H1 (cell line): ENCODE results near the gene PEX5L. TPM values are rescaled to one million over a fixed set of nuclear protein-coding genes. Genes with fewer than 3 reads are reported as not detected.

ENCODE experiments used
- CTCF ChIA-PET: fragments of 300-600 bp; sonication (Branson Sonifier 250); formaldehyde crosslinking; loops from one replicate; lab custom pipeline; 2021; ENCODE audit not compliant: partially characterized antibody; lab: Charles Lee
- POLR2A ChIA-PET: fragments of 300-600 bp; sonication (Branson Sonifier 250); formaldehyde crosslinking; loops from one replicate; lab custom pipeline; 2021; ENCODE audit warnings: inconsistent platforms; ENCODE audit not compliant: partially characterized antibody; lab: Charles Lee
- DNase-seq, 2 experiments: peaks; one replicate each; pipeline versions ENCODE4 v3.0.0 to v3.0.0-alpha.2; 2010 to 2022; ENCODE audit warnings: low spot score in 2 of 2, low read depth in 1 of 2, mixed read lengths in 1 of 2
- FAIRE-seq: peaks from 2 replicates; lab custom pipeline; 2011; peaks lifted over from hg19 to GRCh38; lab: Jason Lieb, UNC
- H2AFZ ChIP-seq: 2 replicates; pipeline ENCODE4 v1.8.1; 2012; ENCODE audit warnings: low read length, inconsistent platforms
- H2AK5ac ChIP-seq: 2 replicates; pipeline ENCODE4 v1.6.1; 2013; ENCODE audit warnings: low read depth, low read length
- H2BK120ac ChIP-seq: replicated peaks from 2 replicates; pipeline ENCODE3; 2013; ENCODE audit warnings: low read depth, low read length, inconsistent platforms
- H2BK12ac ChIP-seq: 2 replicates; pipeline ENCODE4 v1.6.1; 2013; ENCODE audit warnings: low read depth, low read length
- H2BK15ac ChIP-seq: 2 replicates; pipeline ENCODE4 v1.6.1; 2013; ENCODE audit warnings: low read length
- H2BK20ac ChIP-seq: 2 replicates; pipeline ENCODE4 v1.6.1; 2013; ENCODE audit warnings: low read length
- H2BK5ac ChIP-seq: 2 replicates; pipeline ENCODE4 v1.6.1; 2013; ENCODE audit warnings: low read depth, low read length
- H3K14ac ChIP-seq: 2 replicates; pipeline ENCODE4 v1.6.1; 2013; ENCODE audit warnings: inconsistent platforms; ENCODE audit not compliant: insufficient read length
- H3K18ac ChIP-seq: 2 replicates; pipeline ENCODE4 v1.6.1; 2013; ENCODE audit warnings: low read length; ENCODE audit errors: extremely low read depth
- H3K23ac ChIP-seq: 2 replicates; pipeline ENCODE4 v1.6.1; 2013; ENCODE audit warnings: inconsistent platforms; ENCODE audit not compliant: insufficient read length
- H3K23me2 ChIP-seq: 2 replicates; pipeline ENCODE4 v1.6.1; 2013; ENCODE audit warnings: low read depth, low read length
- H3K27ac ChIP-seq: 2 replicates; pipeline ENCODE4 v1.6.1; 2011; ENCODE audit warnings: low read depth, low read length, inconsistent platforms
- H3K27me3 ChIP-seq, 4 experiments: replicated peaks in 1 of 4; 1 replicate in 1 of 4; 2 replicates in 3 of 4; pipeline versions ENCODE4 v1.6.1 to v1.8.1; 2011 to 2013; ENCODE audit warnings: low read length in 3 of 4, mild to moderate bottlenecking in 3 of 4, inconsistent platforms in 2 of 4, mixed read lengths in 2 of 4, moderate library complexity in 1 of 4; ENCODE audit not compliant: control insufficient read depth in 3 of 4, insufficient read depth in 3 of 4; ENCODE audit errors: extremely low read depth in 1 of 4
- H3K36me3 ChIP-seq, 4 experiments: 2 replicates each; pipeline versions ENCODE4 v1.6.1 to v1.8.1; 2011 to 2013; ENCODE audit warnings: mild to moderate bottlenecking in 4 of 4, low read length in 3 of 4, moderate library complexity in 2 of 4, control low read depth in 1 of 4, inconsistent platforms in 1 of 4; ENCODE audit not compliant: insufficient read depth in 4 of 4, control insufficient read depth in 2 of 4
- H3K4ac ChIP-seq: replicated peaks from 2 replicates; pipeline ENCODE3; 2013; ENCODE audit warnings: low read length, low read depth, mixed read lengths, inconsistent platforms; ENCODE audit not compliant: insufficient read length
- H3K4me1 ChIP-seq, 4 experiments: replicated peaks in 1 of 4; 1 replicate in 1 of 4; 2 replicates in 3 of 4; pipeline versions ENCODE4 v1.6.1 to v1.8.1; 2011 to 2013; ENCODE audit warnings: low read length in 3 of 4, inconsistent platforms in 2 of 4, mixed read lengths in 1 of 4; ENCODE audit not compliant: insufficient read depth in 4 of 4, control insufficient read depth in 3 of 4
- H3K4me2 ChIP-seq, 2 experiments: 2 replicates each; pipeline versions ENCODE4 v1.6.1 to v1.8.1; 2011 to 2013; ENCODE audit warnings: low read depth in 2 of 2, low read length in 2 of 2, control low read depth in 1 of 2, inconsistent platforms in 1 of 2, mild to moderate bottlenecking in 1 of 2; ENCODE audit not compliant: insufficient read depth in 1 of 2
- H3K4me3 ChIP-seq, 4 experiments: fragments of 200-600, 300-600 bp in 1 of 4; sonication (generic), shearing (Covaris generic), sonication (Bioruptor Twin) in 1 of 4; 2 replicates each; pipeline versions ENCODE4 v1.5.1 to v1.8.1; 2011 to 2016; ENCODE audit warnings: low read length in 4 of 4, low read depth in 3 of 4, control low read depth in 2 of 4, inconsistent platforms in 2 of 4, mild to moderate bottlenecking in 2 of 4, mixed read lengths in 1 of 4, moderate library complexity in 1 of 4; ENCODE audit not compliant: insufficient read depth in 2 of 4; ENCODE audit errors: extremely low read depth in 1 of 4
- H3K56ac ChIP-seq: replicated peaks from 2 replicates; pipeline ENCODE3; 2013; ENCODE audit warnings: low read depth, mild to moderate bottlenecking, mixed read lengths, low read length, inconsistent platforms; ENCODE audit not compliant: insufficient read length
- H3K79me1 ChIP-seq: 2 replicates; pipeline ENCODE4 v1.6.1; 2013; ENCODE audit warnings: low read depth, low read length, control low read depth
- H3K79me2 ChIP-seq, 2 experiments: 2 replicates each; pipeline versions ENCODE4 v1.6.1 to v1.8.1; 2012 to 2013; ENCODE audit warnings: low read length in 2 of 2, mild to moderate bottlenecking in 2 of 2, inconsistent platforms in 1 of 2; ENCODE audit not compliant: insufficient read depth in 2 of 2, control insufficient read depth in 1 of 2
- H3K9ac ChIP-seq, 4 experiments: replicated peaks in 1 of 4; 1 replicate in 1 of 4; 2 replicates in 3 of 4; pipeline versions ENCODE4 v1.6.1 to v1.8.1; 2011 to 2013; ENCODE audit warnings: low read depth in 3 of 4, low read length in 3 of 4, control low read depth in 2 of 4, mild to moderate bottlenecking in 2 of 4, moderate library complexity in 2 of 4, inconsistent platforms in 1 of 4; ENCODE audit errors: extremely low read depth in 1 of 4
- H3K9me3 ChIP-seq, 2 experiments: 2 replicates each; pipeline versions ENCODE4 v1.6.1 to v1.8.1; 2012 to 2013; ENCODE audit warnings: mild to moderate bottlenecking in 2 of 2, moderate library complexity in 2 of 2, control low read depth in 1 of 2, inconsistent platforms in 1 of 2, low read depth in 1 of 2, low read length in 1 of 2, mixed read lengths in 1 of 2; ENCODE audit not compliant: insufficient read depth in 2 of 2
- H4K20me1 ChIP-seq, 2 experiments: replicated peaks in 1 of 2; 2 replicates each; pipeline versions ENCODE3 to v1.8.1; 2011 to 2013; ENCODE audit warnings: inconsistent platforms in 2 of 2, low read length in 2 of 2, mild to moderate bottlenecking in 1 of 2; ENCODE audit not compliant: insufficient read depth in 2 of 2, control insufficient read depth in 1 of 2
- H4K5ac ChIP-seq: 2 replicates; pipeline ENCODE4 v1.6.1; 2013; ENCODE audit warnings: low read length, low read depth, mixed read lengths, inconsistent platforms; ENCODE audit not compliant: insufficient read length
- H4K8ac ChIP-seq: 2 replicates; pipeline ENCODE4 v1.8.0; 2013; ENCODE audit warnings: mild to moderate bottlenecking, moderate library complexity, low read length, inconsistent platforms; ENCODE audit not compliant: insufficient read depth; ENCODE audit errors: extremely low read depth
- H4K91ac ChIP-seq: replicated peaks from 2 replicates; pipeline ENCODE3; 2013; ENCODE audit warnings: low read length, mixed read lengths, inconsistent platforms; ENCODE audit not compliant: insufficient read length
- CBX8 ChIP-seq: fragments of 300-800, 300-1000 bp; sonication (generic); IDR thresholded peaks from 2 replicates; pipeline ENCODE4 v1.7.1; 2016; ENCODE audit warnings: low read depth, low read length, borderline replicate concordance
- CTBP2 ChIP-seq: IDR thresholded peaks from 2 replicates; pipeline ENCODE4 v1.7.0; 2011; ENCODE audit warnings: borderline replicate concordance, mild to moderate bottlenecking, moderate library complexity, mixed read lengths, low read length; ENCODE audit not compliant: insufficient read depth, insufficient read length
- RBBP5 ChIP-seq: IDR thresholded peaks from 2 replicates; pipeline ENCODE4 v1.7.1; 2012; ENCODE audit warnings: low read depth, mild to moderate bottlenecking, inconsistent platforms, low read length, moderate library complexity, borderline replicate concordance
- RNF2 ChIP-seq: fragments of 200-900, 300-1000 bp; sonication (generic); IDR thresholded peaks from 2 replicates; pipeline ENCODE4 v1.7.1; 2016; ENCODE audit warnings: borderline replicate concordance, low read depth, mild to moderate bottlenecking, antibody characterized with exemption, low read length; ENCODE audit not compliant: poor library complexity, severe bottlenecking; ENCODE audit errors: missing control alignments
- SIRT6 ChIP-seq: IDR thresholded peaks from one replicate; pipeline ENCODE4 v1.7.1; 2012; ENCODE audit warnings: low read length, inconsistent platforms
- WGBS, 2 experiments: shearing (Covaris generic) in 1 of 2; methylation state at CpG; one replicate each; pipeline versions ENCODE4 v1.1.6 to v1.1.7; 2013 to 2015; ENCODE audit warnings: low lambda C conversion rate in 2 of 2, mixed read lengths in 2 of 2, inconsistent platforms in 1 of 2, low coverage in 1 of 2, missing lambda C conversion rate in 1 of 2; ENCODE audit not compliant: insufficient replicate concordance in 2 of 2, insufficient coverage in 1 of 2, insufficient read length in 1 of 2; ENCODE audit errors: extremely low coverage in 1 of 2, missing lambda C conversion rate in 1 of 2; 5-methylcytosine and 5-hydroxymethylcytosine counted together
- polyA plus RNA-seq, 7 experiments: library from polyadenylated mRNA; depleted of rRNA in 3 of 7; stranded (reverse) in 5 of 7; unstranded in 2 of 7; fragments of >200 nt in 5 of 7; fragments of 200-250 nt in 2 of 7; gene quantifications; 1 replicate in 5 of 7; 2 replicates in 1 of 7; 4 replicates in 1 of 7; pipeline versions ENCODE4 v1.2.1 to v1.2.3, GENCODE V29; 2011 to 2013; ENCODE audit warnings: missing spikeins in 2 of 7, mixed read lengths in 2 of 7
- total RNA-seq: library from RNA; stranded (reverse); fragmentation: NEBNext Ultra II Directional; extraction: Animal tissue kit (Norgen Biotek cat#: 25700); gene quantifications from 2 replicates; pipeline ENCODE4 v1.2.1, GENCODE V29; 2021

The PEX5L gene
- total and polyA plus RNA-seq, 2 of the 8 experiments (the other 6 are each of a cell fraction or from before 2014, with no cell fraction given) = 0.80 to 4.2 TPM

DNA sequence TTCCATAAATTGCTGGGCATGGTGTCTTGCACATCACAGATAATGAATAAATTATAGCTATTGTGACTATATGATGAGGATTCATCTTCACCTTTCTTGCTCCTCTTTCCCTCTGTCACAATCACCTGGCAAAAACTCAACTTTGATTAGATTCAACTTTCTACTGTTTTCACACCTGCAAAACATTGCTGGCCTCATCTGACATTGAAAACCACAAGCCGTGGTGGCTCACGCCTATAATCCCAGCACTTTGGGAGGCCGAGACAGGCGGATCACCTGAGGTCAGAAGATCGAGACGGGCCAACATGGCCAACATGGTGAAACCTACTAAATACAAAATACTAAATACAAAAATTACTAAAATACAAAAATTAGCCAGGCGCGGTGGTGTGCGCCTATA lies 12.7 kb upstream of the PEX5L start:
- no peak overlapping the region for H2BK15ac ChIP-seq
- H3K4me2 ChIP-seq = no peak overlapping the region
- no peak overlapping the region for H2BK5ac ChIP-seq
- no peak overlapping the region for H2AK5ac ChIP-seq
- H2AFZ ChIP-seq = no peak overlapping the region
- ChIA-PET POLR2A (interaction anchor here (0.6 kb wide), 1 partner anchor 14 kb away, joined by 3 read pairs; no protein-coding TSS in a partner anchor), CTCF (no interaction called here)
- no peaks in the 10 kb centered on the region for H3K79me1 ChIP-seq
- H2BK12ac ChIP-seq = no peak overlapping the region
- H3K4me3 ChIP-seq = no peak overlapping the region
- TF ChIP-seq SIRT6 = no peak
- TF ChIP-seq RBBP5 = no peak
- TF ChIP-seq RNF2 = no peak
- no peak for TF ChIP-seq CTBP2
- TF ChIP-seq CBX8 = no peak
- no peak overlapping the region for H3K18ac ChIP-seq
- no peaks in the 10 kb centered on the region for H4K20me1 ChIP-seq
- no peaks in the 10 kb centered on the region for H3K36me3 ChIP-seq
- H3K9me3 ChIP-seq = no peaks in the 10 kb centered on the region
- no peak overlapping the region for H2BK20ac ChIP-seq
- H3K4me1 ChIP-seq = no peaks in the 10 kb centered on the region
- H4K91ac ChIP-seq = no peak overlapping the region
- no peak for FAIRE-seq
- H3K23me2 ChIP-seq = no peaks in the 10 kb centered on the region
- H4K5ac ChIP-seq = no peak overlapping the region
- DNase-seq = no peak
- no peak overlapping the region for H3K4ac ChIP-seq
- H3K27me3 ChIP-seq = no peaks in the 10 kb centered on the region
- no peak overlapping the region for H3K56ac ChIP-seq
- no peak overlapping the region for H2BK120ac ChIP-seq
- H3K79me2 ChIP-seq = no peaks in the 10 kb centered on the region
- no peak overlapping the region for H3K23ac ChIP-seq
- no peak overlapping the region for H3K14ac ChIP-seq
- no peak overlapping the region for H3K27ac ChIP-seq
- no peak overlapping the region for H4K8ac ChIP-seq
- 92% methylated on average over 9 of the region's 9 CpGs; no CpG with 5 or more reads in 1 of the 2 experiments for WGBS, 2 experiments
- H3K9ac ChIP-seq = no peak overlapping the region
